ENCODE results near the gene PRKG2.

GRCh38 chr4:81194286-81194685, 20.7 kb downstream of the PRKG2 start:
- TF ChIP-seq CTCF (IDR thresholded peaks at IDR 0.05) (no peak), POLR2A (IDR thresholded peaks at IDR 0.05) (no peak), POLR2AphosphoS5 (IDR thresholded peaks at IDR 0.05) (no peak)
